ENCODE results near the gene TNRC6B. TPM values are rescaled to one million over a fixed set of nuclear protein-coding genes. Genes with fewer than 3 reads are reported as not detected.

The TNRC6B gene
- total RNA-seq, 1 experiment from 2014 or later = 4.2 TPM

GRCh38 chr22:40243891-40244290, 66.2 kb downstream of the TNRC6B start:
- no peaks in the 10 kb centered on the region for H3K27me3 ChIP-seq
- DNase-seq = no peak
- no peak overlapping the region for H3K4me3 ChIP-seq
- no peaks in the 10 kb centered on the region for H3K9me3 ChIP-seq
- no peaks in the 10 kb centered on the region for H3K36me3 ChIP-seq

- no peaks in the 10 kb centered on the region for H3K9me3 ChIP-seq
- no peak for DNase-seq
- no peak overlapping the region for H3K4me3 ChIP-seq
- H3K36me3 ChIP-seq = no peaks in the 10 kb centered on the region
- H3K27me3 ChIP-seq = no peaks in the 10 kb centered on the region
Observed at GRCh38 chr22:40244586-40244985, 66.9 kb downstream of the TNRC6B start.

GRCh38 chr22:40247976-40248375, 70.3 kb downstream of the TNRC6B start:
- H3K4me3 ChIP-seq = no peak overlapping the region
- DNase-seq = no peak
- H3K36me3 ChIP-seq = no peaks in the 10 kb centered on the region; the same call in 1 of the 2 replicates
- no peaks in the 10 kb centered on the region for H3K9me3 ChIP-seq
- H3K27me3 ChIP-seq = no peaks in the 10 kb centered on the region

GRCh38 chr22:40249286-40249685, 71.6 kb downstream of the TNRC6B start:
- no peak for DNase-seq
- Histone ChIP-seq H3K27me3 (no peaks in the 10 kb centered on the region), H3K9me3 (no peaks in the 10 kb centered on the region), H3K4me3 (no peak overlapping the region), H3K36me3 (no peaks in the 10 kb centered on the region; the same call in 1 of the 2 replicates)

GRCh38 chr22:40250608-40251007, 72.9 kb downstream of the TNRC6B start:
- Histone ChIP-seq H3K9me3 (no peaks in the 10 kb centered on the region), H3K36me3 (no peaks in the 10 kb centered on the region; the same call in 1 of the 2 replicates), H3K4me3 (no peak overlapping the region), H3K27me3 (no peaks in the 10 kb centered on the region)
- DNase-seq = no peak

- no peaks in the 10 kb centered on the region for H3K27me3 ChIP-seq
- H3K9me3 ChIP-seq = no peaks in the 10 kb centered on the region
- no peak overlapping the region for H3K4me3 ChIP-seq
- no peak for DNase-seq
- no peaks in the 10 kb centered on the region; the same call in 1 of the 2 replicates for H3K36me3 ChIP-seq
Observed at GRCh38 chr22:40251106-40251505, 73.4 kb downstream of the TNRC6B start.

GRCh38 chr22:40252146-40252545, 74.4 kb downstream of the TNRC6B start:
- Histone ChIP-seq H3K27me3 (no peaks in the 10 kb centered on the region), H3K4me3 (no peak overlapping the region), H3K9me3 (no peaks in the 10 kb centered on the region), H3K36me3 (no peaks in the 10 kb centered on the region; the same call in 1 of the 2 replicates)
- DNase-seq = no peak

GRCh38 chr22:40256516-40256915, 78.8 kb downstream of the TNRC6B start:
- Histone ChIP-seq H3K36me3 (no peaks in the 10 kb centered on the region; the same call in 1 of the 2 replicates), H3K4me3 (no peak overlapping the region), H3K27me3 (no peaks in the 10 kb centered on the region), H3K9me3 (no peaks in the 10 kb centered on the region)
- DNase-seq = no peak

GRCh38 chr22:40258017-40258416, 80.3 kb downstream of the TNRC6B start:
- no peak for DNase-seq

GRCh38 chr22:40258501-40258915, 80.8 kb downstream of the TNRC6B start:
- 0 out of 2 replicates have a peak, but pooled peaks cover 2% of the 10 kb centered on the region for H3K36me3 ChIP-seq
- no peak for DNase-seq
- no peaks in the 10 kb centered on the region for H3K27me3 ChIP-seq
- H3K4me3 ChIP-seq = no peak overlapping the region
- H3K9me3 ChIP-seq = no peaks in the 10 kb centered on the region

More at GRCh38 chr22:40258017-40258416, 80.3 kb downstream of the TNRC6B start:
- Histone ChIP-seq H3K27me3 (no peaks in the 10 kb centered on the region), H3K4me3 (no peak overlapping the region), H3K36me3 (0 out of 2 replicates have a peak, but pooled peaks cover 2% of the 10 kb centered on the region), H3K9me3 (no peaks in the 10 kb centered on the region)

- Histone ChIP-seq H3K27me3 (no peaks in the 10 kb centered on the region), H3K36me3 (peaks cover 14% of the 10 kb centered on the region), H3K9me3 (no peaks in the 10 kb centered on the region), H3K4me3 (no peak overlapping the region)
- no peak for DNase-seq
Observed at GRCh38 chr22:40261783-40262182, 84.1 kb downstream of the TNRC6B start.

- Histone ChIP-seq H3K4me3 (no peak overlapping the region), H3K9me3 (no peaks in the 10 kb centered on the region), H3K36me3 (peaks cover 14% of the 10 kb centered on the region), H3K27me3 (no peaks in the 10 kb centered on the region)
- no peak for DNase-seq
Observed at GRCh38 chr22:40263191-40263590, 85.5 kb downstream of the TNRC6B start.

- no peak for DNase-seq
- H3K9me3 ChIP-seq = no peaks in the 10 kb centered on the region
- H3K36me3 ChIP-seq = peaks cover 14% of the 10 kb centered on the region
- no peaks in the 10 kb centered on the region for H3K27me3 ChIP-seq
- H3K4me3 ChIP-seq = no peak overlapping the region
Observed at GRCh38 chr22:40265783-40266182, 88.1 kb downstream of the TNRC6B start.

- H3K4me3 ChIP-seq = no peak overlapping the region
- no peaks in the 10 kb centered on the region for H3K9me3 ChIP-seq
- no peak for DNase-seq
- no peaks in the 10 kb centered on the region for H3K27me3 ChIP-seq
- H3K36me3 ChIP-seq = peaks cover 6% of the 10 kb centered on the region
Observed at GRCh38 chr22:40270031-40270430, 92.3 kb downstream of the TNRC6B start.

GRCh38 chr22:40270748-40271373, 93.1 kb downstream of the TNRC6B start:
- Histone ChIP-seq H3K36me3 (no peaks in the 10 kb centered on the region; the same call in none of the 2 replicates), H3K4me3 (no peak overlapping the region), H3K9me3 (no peaks in the 10 kb centered on the region), H3K27me3 (no peaks in the 10 kb centered on the region)
- no peak for DNase-seq

- no peak overlapping the region for H3K4me3 ChIP-seq
- no peaks in the 10 kb centered on the region for H3K27me3 ChIP-seq
- DNase-seq = no peak
- no peaks in the 10 kb centered on the region; the same call in 1 of the 2 replicates for H3K36me3 ChIP-seq
- H3K9me3 ChIP-seq = no peaks in the 10 kb centered on the region
Observed at GRCh38 chr22:40271440-40271839, 93.7 kb downstream of the TNRC6B start.

- Histone ChIP-seq H3K36me3 (peaks cover 4% of the 10 kb centered on the region), H3K27me3 (no peaks in the 10 kb centered on the region), H3K9me3 (no peaks in the 10 kb centered on the region), H3K4me3 (no peak overlapping the region)
- DNase-seq = no peak
Observed at GRCh38 chr22:40273319-40273718, 95.6 kb downstream of the TNRC6B start.
